LNCAP (cell line): ENCODE results near the gene GMCL2.

Experiments
- CTCF ChIP-seq: fragments of 450-650 bp; IDR thresholded peaks from 2 replicates; pipeline ENCODE4 v1.5.1; 2017; ENCODE audit warnings: mild to moderate bottlenecking

The GMCL2 gene

GRCh38 chr5:178163772-178164735, 23.1 kb downstream of the GMCL2 start:
- peak; percentile 98 for TF ChIP-seq CTCF

GRCh38 chr5:178162481-178162880, 24.7 kb downstream of the GMCL2 start:
- TF ChIP-seq CTCF, result no peak

GRCh38 chr5:178160176-178160575, 27.0 kb downstream of the GMCL2 start:
- no peak for TF ChIP-seq CTCF

GRCh38 chr5:178155065-178155464, 32.1 kb downstream of the GMCL2 start:
- TF ChIP-seq CTCF, result no peak

- TF ChIP-seq CTCF, result no peak
Observed at GRCh38 chr5:178153530-178154340, 33.4 kb downstream of the GMCL2 start, which contains the start of gene NHP2. NHP2 (minus strand) TSS chr5:178153885; CDS start chr5:178153817, 68 bp downstream.

GRCh38 chr5:178152491-178153444, 34.4 kb downstream of the GMCL2 start:
- TF ChIP-seq CTCF, result no peak
